Activated CD4-positive, alpha-beta T cell treated with anti-CD3 and anti-CD28 coated beads for 36 hours (primary cell): ENCODE results near the gene MACROD2. TPM values are rescaled to one million over a fixed set of nuclear protein-coding genes. Genes with fewer than 3 reads are reported as not detected.
"Not testable (repeated sequence)": the region's sequence is repeated elsewhere in the genome, so short reads cannot be mapped to it uniquely, and the experiment has no call there.

Experiments
- ATAC-seq: fragments of 200-7000 bp; cut with Tn5 transposase; one replicate; pipeline ENCODE4 v1.10.0; 2021; ENCODE audit warnings: mild to moderate bottlenecking, moderate library complexity
- CTCF ChIA-PET: fragments of 350-600 bp; sonication (Branson Sonifier 250); formaldehyde crosslinking; loops from one replicate; lab custom pipeline; 2021; ENCODE audit warnings: antibody characterized with exemption; lab: Charles Lee
- POLR2A ChIA-PET: fragments of 350-600 bp; sonication (Branson Sonifier 250); formaldehyde crosslinking; loops from one replicate; lab custom pipeline; 2021; ENCODE audit warnings: antibody characterized with exemption, inconsistent platforms; lab: Charles Lee
- DNase-seq: peaks from one replicate; pipeline ENCODE4 v3.0.0-alpha.2; 2020
- H3K27ac Mint-ChIP-seq: one replicate; pipeline ENCODE4 v1.8.0; 2021; ENCODE audit warnings: mixed read lengths
- H3K27me3 Mint-ChIP-seq: one replicate; pipeline ENCODE4 v1.8.0; 2021; ENCODE audit warnings: mixed read lengths
- H3K36me3 Mint-ChIP-seq: one replicate; pipeline ENCODE4 v1.8.0; 2021; ENCODE audit warnings: low read depth, mixed read lengths
- H3K4me1 Mint-ChIP-seq: one replicate; pipeline ENCODE4 v1.8.0; 2021; ENCODE audit warnings: mixed read lengths
- H3K4me3 Mint-ChIP-seq: one replicate; pipeline ENCODE4 v1.8.0; 2021; ENCODE audit warnings: mild to moderate bottlenecking, moderate library complexity, mixed read lengths
- H3K9me3 Mint-ChIP-seq: one replicate; pipeline ENCODE4 v1.8.0; 2021; ENCODE audit warnings: low read depth, mixed read lengths
- intact Hi-C, 2 experiments: fragments of 100-400 bp; cut with DNase I in 1 of 2; cut with micrococcal nuclease in 1 of 2; formaldehyde crosslinking; loops; one replicate each; pipeline versions ENCODE4 v1.14.2 to v1.15.1; 2022 to 2024; cut with DNase I, micrococcal nuclease
- total RNA-seq, 2 experiments: library from RNA; stranded (reverse); gene quantifications; one replicate each; pipeline ENCODE4 v1.2.3, GENCODE V29; 2021

Gene MACROD2
- total RNA-seq, 2 experiments from 2014 or later: not detected

GRCh38 chr20:15012566-15012965, 1017.2 kb downstream of the MACROD2 start:
- CTCF ChIA-PET: no interaction called here
- POLR2A ChIA-PET: no interaction called here

GRCh38 chr20:15016875-15017274, 1021.6 kb downstream of the MACROD2 start:
- H3K27ac Mint-ChIP-seq, H3K36me3 Mint-ChIP-seq, intact Hi-C loops, H3K27me3 Mint-ChIP-seq, DNase-seq, H3K9me3 Mint-ChIP-seq, ATAC-seq, H3K4me3 Mint-ChIP-seq, H3K4me1 Mint-ChIP-seq, POLR2A ChIA-PET, CTCF ChIA-PET: not testable (repeated sequence)

More at GRCh38 chr20:15012566-15012965, 1017.2 kb downstream of the MACROD2 start:
- ATAC-seq: no peak
- Mint-ChIP-seq H3K27ac (no peak overlapping the region), H3K27me3 (no peaks in the 10 kb centered on the region), H3K36me3 (no peaks in the 10 kb centered on the region), H3K4me3 (no peak overlapping the region), H3K4me1 (no peaks in the 10 kb centered on the region), H3K9me3 (no peaks in the 10 kb centered on the region)
- peak; percentile 6 for DNase-seq
- intact Hi-C loops: no loop called here

- peaks cover 5% of the 10 kb centered on the region for H3K9me3 Mint-ChIP-seq
- ChIA-PET CTCF (no interaction called here), POLR2A (no interaction called here)
- intact Hi-C loops: no loop called here
- no peak overlapping the region for H3K27ac Mint-ChIP-seq
- no peaks in the 10 kb centered on the region for H3K4me1 Mint-ChIP-seq
- H3K27me3 Mint-ChIP-seq: no peaks in the 10 kb centered on the region
- no peak overlapping the region for H3K4me3 Mint-ChIP-seq
- no peaks in the 10 kb centered on the region for H3K36me3 Mint-ChIP-seq
- DNase-seq (no peak), ATAC-seq (no peak)
Observed at GRCh38 chr20:15018966-15019365, 1023.6 kb downstream of the MACROD2 start.

GRCh38 chr20:15020845-15021244, 1025.5 kb downstream of the MACROD2 start:
- Mint-ChIP-seq H3K27me3 (no peaks in the 10 kb centered on the region), H3K9me3 (peaks cover 5% of the 10 kb centered on the region), H3K4me3 (no peak overlapping the region), H3K4me1 (no peaks in the 10 kb centered on the region), H3K36me3 (no peaks in the 10 kb centered on the region), H3K27ac (no peak overlapping the region)
- intact Hi-C loops: no loop called here
- ChIA-PET POLR2A (no interaction called here), CTCF (no interaction called here)
- ATAC-seq: no peak
- no peak for DNase-seq

- CTCF ChIA-PET: no interaction called here
- Mint-ChIP-seq H3K36me3 (no peaks in the 10 kb centered on the region), H3K27ac (no peak overlapping the region), H3K4me3 (no peak overlapping the region), H3K4me1 (no peaks in the 10 kb centered on the region), H3K9me3 (peaks cover 5% of the 10 kb centered on the region), H3K27me3 (no peaks in the 10 kb centered on the region)
- no peak for ATAC-seq
- intact Hi-C loops: no loop called here
- DNase-seq: no peak
- POLR2A ChIA-PET: no interaction called here
Observed at GRCh38 chr20:15022921-15023320, 1027.6 kb downstream of the MACROD2 start.

- Mint-ChIP-seq H3K4me1 (no peaks in the 10 kb centered on the region), H3K36me3 (no peaks in the 10 kb centered on the region), H3K9me3 (peaks cover 6% of the 10 kb centered on the region), H3K27me3 (no peaks in the 10 kb centered on the region), H3K27ac (no peak overlapping the region), H3K4me3 (no peak overlapping the region)
- ATAC-seq (no peak), DNase-seq (no peak)
- intact Hi-C loops: no loop called here
- CTCF ChIA-PET: no interaction called here
- POLR2A ChIA-PET: no interaction called here
Observed at GRCh38 chr20:15026759-15027158, 1031.4 kb downstream of the MACROD2 start.

- no peak overlapping the region for H3K4me3 Mint-ChIP-seq
- ChIA-PET POLR2A (no interaction called here), CTCF (no interaction called here)
- no peak overlapping the region for H3K27ac Mint-ChIP-seq
- ATAC-seq: no peak
- no peaks in the 10 kb centered on the region for H3K36me3 Mint-ChIP-seq
- H3K9me3 Mint-ChIP-seq: peaks cover 7% of the 10 kb centered on the region
- intact Hi-C loops: no loop called here
- H3K4me1 Mint-ChIP-seq: no peaks in the 10 kb centered on the region
- no peak for DNase-seq
- no peaks in the 10 kb centered on the region for H3K27me3 Mint-ChIP-seq
Observed at GRCh38 chr20:15030826-15031225, 1035.5 kb downstream of the MACROD2 start.

- no peaks in the 10 kb centered on the region for H3K36me3 Mint-ChIP-seq
- intact Hi-C loops: no loop called here
- H3K9me3 Mint-ChIP-seq: peaks cover 7% of the 10 kb centered on the region
- no peak for DNase-seq
- H3K4me1 Mint-ChIP-seq: no peaks in the 10 kb centered on the region
- H3K4me3 Mint-ChIP-seq: no peak overlapping the region
- no peaks in the 10 kb centered on the region for H3K27me3 Mint-ChIP-seq
- ChIA-PET POLR2A (no interaction called here), CTCF (no interaction called here)
- no peak overlapping the region for H3K27ac Mint-ChIP-seq
- ATAC-seq: no peak
Observed at GRCh38 chr20:15031546-15032351, 1036.4 kb downstream of the MACROD2 start.

GRCh38 chr20:15032352-15032622, 1037.0 kb downstream of the MACROD2 start:
- Mint-ChIP-seq H3K4me3 (no peak overlapping the region), H3K4me1 (no peaks in the 10 kb centered on the region), H3K36me3 (no peaks in the 10 kb centered on the region), H3K27me3 (no peaks in the 10 kb centered on the region), H3K27ac (no peak overlapping the region), H3K9me3 (peaks cover 7% of the 10 kb centered on the region)
- ChIA-PET CTCF (no interaction called here), POLR2A (no interaction called here)
- ATAC-seq (no peak), DNase-seq (no peak)
- intact Hi-C loops: no loop called here

- H3K4me3 Mint-ChIP-seq: no peak overlapping the region
- DNase-seq: no peak
- ChIA-PET CTCF (no interaction called here), POLR2A (no interaction called here)
- no peak overlapping the region for H3K27ac Mint-ChIP-seq
- no peaks in the 10 kb centered on the region for H3K27me3 Mint-ChIP-seq
- intact Hi-C loops: no loop called here
- no peaks in the 10 kb centered on the region for H3K4me1 Mint-ChIP-seq
- peaks cover 7% of the 10 kb centered on the region for H3K9me3 Mint-ChIP-seq
- H3K36me3 Mint-ChIP-seq: no peaks in the 10 kb centered on the region
- ATAC-seq: no peak
Observed at GRCh38 chr20:15033269-15033668, 1038.0 kb downstream of the MACROD2 start.

- DNase-seq (no peak), ATAC-seq (no peak)
- H3K9me3 Mint-ChIP-seq: peaks cover 8% of the 10 kb centered on the region
- intact Hi-C loops: no loop called here
- H3K27ac Mint-ChIP-seq: no peak overlapping the region
- ChIA-PET POLR2A (no interaction called here), CTCF (no interaction called here)
- no peaks in the 10 kb centered on the region for H3K36me3 Mint-ChIP-seq
- no peak overlapping the region for H3K4me3 Mint-ChIP-seq
- H3K4me1 Mint-ChIP-seq: no peaks in the 10 kb centered on the region
- no peaks in the 10 kb centered on the region for H3K27me3 Mint-ChIP-seq
Observed at GRCh38 chr20:15033891-15034290, 1038.6 kb downstream of the MACROD2 start.

GRCh38 chr20:15036948-15037347, 1041.6 kb downstream of the MACROD2 start:
- H3K27ac Mint-ChIP-seq: no peak overlapping the region
- DNase-seq (no peak), ATAC-seq (no peak)
- ChIA-PET CTCF (no interaction called here), POLR2A (no interaction called here)
- H3K4me1 Mint-ChIP-seq: no peaks in the 10 kb centered on the region
- no peak overlapping the region for H3K4me3 Mint-ChIP-seq
- intact Hi-C loops: no loop called here
- H3K27me3 Mint-ChIP-seq: no peaks in the 10 kb centered on the region
- peaks cover 6% of the 10 kb centered on the region for H3K9me3 Mint-ChIP-seq
- no peaks in the 10 kb centered on the region for H3K36me3 Mint-ChIP-seq
